NT2/D1 (cell line): ENCODE data around the gene ABTB2.

Source experiments
- SUZ12 ChIP-seq: IDR thresholded peaks from 2 replicates; pipeline ENCODE4 v1.6.1; 2011; ENCODE audit not compliant: insufficient read length, insufficient read depth; ENCODE audit errors: extremely low read depth
- YY1 ChIP-seq: IDR thresholded peaks from 2 replicates; pipeline ENCODE4 v1.6.1; 2011; ENCODE audit not compliant: insufficient read length, insufficient read depth
- ZNF274 ChIP-seq: IDR thresholded peaks from 2 replicates; pipeline ENCODE4 v1.6.1; 2011; ENCODE audit warnings: mild to moderate bottlenecking, low read depth, low read length

DNA sequence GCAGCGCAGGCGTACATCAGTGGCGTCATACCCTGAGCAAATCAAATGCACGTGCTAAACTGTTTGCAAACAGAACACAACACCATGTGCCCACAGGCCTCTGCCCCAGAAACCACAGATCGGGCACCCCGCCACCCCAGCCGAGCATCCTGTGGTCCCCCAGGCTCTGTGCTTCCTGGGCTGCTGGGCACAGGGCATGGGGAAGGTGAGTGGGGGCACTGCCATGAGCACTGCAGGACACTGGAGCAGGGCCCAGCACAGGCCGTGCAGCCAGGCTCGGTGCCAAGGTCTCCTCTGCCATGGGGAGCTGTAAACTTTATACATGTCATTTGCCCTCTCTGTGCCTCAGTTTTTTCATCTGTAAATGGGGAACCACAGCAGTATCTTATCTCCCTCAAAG lies 189.8 kb downstream of the ABTB2 start:
- TF ChIP-seq ZNF274 (no peak), YY1 (no peak), SUZ12 (no peak)
